ENCODE results near the gene MMP28.

Gene MMP28

GRCh38 chr17:35795007-35795870 is at the start of gene MMP28:
MMP28 (minus strand) TSS chr17:35795641; CDS start chr17:35795377, 264 bp downstream.
- DNase-seq = peak; percentile 28 to 43
- TF ChIP-seq GATA1 (IDR thresholded peaks at IDR 0.05; ENCODE audit: low read depth, low read length) (no peak), POLR2A (IDR thresholded peaks at IDR 0.05; ENCODE audit: low read length) (no peak)

GRCh38 chr17:35844547-35844946 is 49.1 kb upstream of the MMP28 start:
- DNase-seq = no peak

GRCh38 chr17:35843698-35844097 is 48.3 kb upstream of the MMP28 start:
- TF ChIP-seq POLR2A (IDR thresholded peaks at IDR 0.05; ENCODE audit: low read length) (no peak), GATA1 (IDR thresholded peaks at IDR 0.05; ENCODE audit: low read depth, low read length) (no peak)
- DNase-seq = no peak

More at GRCh38 chr17:35844547-35844946, 49.1 kb upstream of the MMP28 start:
- TF ChIP-seq GATA1 (IDR thresholded peaks at IDR 0.05; ENCODE audit: low read depth, low read length) (no peak), POLR2A (IDR thresholded peaks at IDR 0.05; ENCODE audit: low read length) (no peak)

- no peak for TF ChIP-seq GATA1 (IDR thresholded peaks at IDR 0.05; ENCODE audit: low read depth, low read length)
- TF ChIP-seq POLR2A (IDR thresholded peaks at IDR 0.05; ENCODE audit: low read length) = no peak
- no peak for DNase-seq
Observed at GRCh38 chr17:35842239-35842638, 46.8 kb upstream of the MMP28 start.

- TF ChIP-seq GATA1 (IDR thresholded peaks at IDR 0.05; ENCODE audit: low read depth, low read length) (no peak), POLR2A (IDR thresholded peaks at IDR 0.05; ENCODE audit: low read length) (no peak)
- DNase-seq = no peak
Observed at GRCh38 chr17:35841505-35841904, 46.1 kb upstream of the MMP28 start.

- DNase-seq = no peak
- no peak for TF ChIP-seq GATA1 (IDR thresholded peaks at IDR 0.05; ENCODE audit: low read depth, low read length)
- no peak for TF ChIP-seq POLR2A (IDR thresholded peaks at IDR 0.05; ENCODE audit: low read length)
Observed at GRCh38 chr17:35841101-35841500, 45.7 kb upstream of the MMP28 start.

GRCh38 chr17:35825206-35825605 is 29.8 kb upstream of the MMP28 start:
- TF ChIP-seq POLR2A (IDR thresholded peaks at IDR 0.05; ENCODE audit: low read length) = no peak
- TF ChIP-seq GATA1 (IDR thresholded peaks at IDR 0.05; ENCODE audit: low read depth, low read length) = no peak
- no peak for DNase-seq

GRCh38 chr17:35821308-35821707 is 25.9 kb upstream of the MMP28 start:
- no peak for TF ChIP-seq POLR2A (IDR thresholded peaks at IDR 0.05; ENCODE audit: low read length)
- TF ChIP-seq GATA1 (IDR thresholded peaks at IDR 0.05; ENCODE audit: low read depth, low read length) = no peak
- DNase-seq = no peak

- no peak for DNase-seq
- no peak for TF ChIP-seq GATA1 (IDR thresholded peaks at IDR 0.05; ENCODE audit: low read depth, low read length)
- no peak for TF ChIP-seq POLR2A (IDR thresholded peaks at IDR 0.05; ENCODE audit: low read length)
Observed at GRCh38 chr17:35819455-35819854, 24.0 kb upstream of the MMP28 start.

- TF ChIP-seq GATA1 (IDR thresholded peaks at IDR 0.05; ENCODE audit: low read depth, low read length) (no peak), POLR2A (IDR thresholded peaks at IDR 0.05; ENCODE audit: low read length) (no peak)
- DNase-seq = no peak
Observed at GRCh38 chr17:35817196-35817595, 21.8 kb upstream of the MMP28 start.

- no peak for TF ChIP-seq GATA1 (IDR thresholded peaks at IDR 0.05; ENCODE audit: low read depth, low read length)
- TF ChIP-seq POLR2A (IDR thresholded peaks at IDR 0.05; ENCODE audit: low read length) = no peak
- no peak for DNase-seq
Observed at GRCh38 chr17:35816723-35817122, 21.3 kb upstream of the MMP28 start.

GRCh38 chr17:35812456-35812855 is 17.0 kb upstream of the MMP28 start:
- DNase-seq = no peak
- TF ChIP-seq POLR2A (IDR thresholded peaks at IDR 0.05; ENCODE audit: low read length) = no peak
- TF ChIP-seq GATA1 (IDR thresholded peaks at IDR 0.05; ENCODE audit: low read depth, low read length) = no peak

- DNase-seq = no peak
Observed at GRCh38 chr17:35811759-35812158, 16.3 kb upstream of the MMP28 start.

GRCh38 chr17:35809855-35810461 is 14.5 kb upstream of the MMP28 start:
- TF ChIP-seq GATA1 (IDR thresholded peaks at IDR 0.05; ENCODE audit: low read depth, low read length) (no peak), POLR2A (IDR thresholded peaks at IDR 0.05; ENCODE audit: low read length) (no peak)
- DNase-seq = peak in 1 of 2 experiments; percentile 48

More at GRCh38 chr17:35811759-35812158, 16.3 kb upstream of the MMP28 start:
- TF ChIP-seq POLR2A (IDR thresholded peaks at IDR 0.05; ENCODE audit: low read length) (peak; percentile 6), GATA1 (IDR thresholded peaks at IDR 0.05; ENCODE audit: low read depth, low read length) (no peak)
